HFFc6 (cell line): ENCODE data around the gene MACROH2A1. TPM values are rescaled to one million over a fixed set of nuclear protein-coding genes. Genes with fewer than 3 reads are reported as not detected.
A peak's percentile ranks its signal among the peaks of the same experiment; 100 is the strongest.

Source experiments
- DNase-seq: peaks from one replicate; pipeline ENCODE4 v3.0.0-alpha.2; 2018
- H3K27ac Mint-ChIP-seq: 2 replicates; pipeline ENCODE4 v1.8.0; 2020; ENCODE audit warnings: mild to moderate bottlenecking, mixed read lengths
- H3K27me3 Mint-ChIP-seq: 2 replicates; pipeline ENCODE4 v1.8.0; 2021; ENCODE audit warnings: mild to moderate bottlenecking, moderate library complexity, mixed read lengths; ENCODE audit not compliant: insufficient read depth
- H3K36me3 Mint-ChIP-seq: 2 replicates; pipeline ENCODE4 v1.8.0; 2021; ENCODE audit warnings: low read depth, mixed read lengths
- H3K4me1 Mint-ChIP-seq: 2 replicates; pipeline ENCODE4 v1.8.0; 2020; ENCODE audit warnings: low read depth, mixed read lengths
- H3K4me3 Mint-ChIP-seq: 2 replicates; pipeline ENCODE4 v1.8.0; 2020; ENCODE audit warnings: mild to moderate bottlenecking, moderate library complexity, mixed read lengths
- H3K9me3 Mint-ChIP-seq: 2 replicates; pipeline ENCODE4 v1.8.0; 2020; ENCODE audit warnings: mild to moderate bottlenecking, mixed read lengths
- CTCF ChIP-seq: fragments of 200-600 bp; sonication (generic); IDR thresholded peaks from 2 replicates; pipeline ENCODE4 v1.5.0; 2021; ENCODE audit warnings: antibody characterized with exemption, mild to moderate bottlenecking
- total RNA-seq, 6 experiments: library from RNA; stranded (reverse); fragmentation: NEBNext Ultra II Directional; extraction: Animal tissue kit (Norgen Biotek cat#: 25700); gene quantifications; 2 replicates in 1 of 6; 3 replicates in 5 of 6; pipeline ENCODE4 v1.2.3, GENCODE V29; 2021

Gene MACROH2A1
- total RNA-seq, 6 experiments from 2014 or later, result 116 to 144 (median 127) TPM

GRCh38 chr5:135394095-135394494 is 4.9 kb downstream of the MACROH2A1 start:
- H3K4me1 Mint-ChIP-seq, result peaks cover 91% of the 10 kb centered on the region
- H3K27ac Mint-ChIP-seq, result peak overlapping the region; percentile 91
- no peaks in the 10 kb centered on the region for H3K9me3 Mint-ChIP-seq
- no peak for TF ChIP-seq CTCF
- no peak for DNase-seq
- H3K27me3 Mint-ChIP-seq, result peaks cover 4% of the 10 kb centered on the region; the same call in 1 of the 2 replicates
- H3K4me3 Mint-ChIP-seq, result peak overlapping the region; percentile 70
- H3K36me3 Mint-ChIP-seq, result peaks cover 29% of the 10 kb centered on the region

- no peak for TF ChIP-seq CTCF
- H3K27me3 Mint-ChIP-seq, result peaks cover 4% of the 10 kb centered on the region; the same call in 1 of the 2 replicates
Measured at GRCh38 chr5:135393691-135394090, 5.3 kb downstream of the MACROH2A1 start.

GRCh38 chr5:135393229-135393628 is 5.8 kb downstream of the MACROH2A1 start:
- Mint-ChIP-seq H3K4me3 (peak overlapping the region; percentile 70), H3K36me3 (peaks cover 36% of the 10 kb centered on the region), H3K4me1 (peaks cover 97% of the 10 kb centered on the region), H3K9me3 (no peaks in the 10 kb centered on the region), H3K27ac (peak overlapping the region; percentile 91), H3K27me3 (peaks cover 4% of the 10 kb centered on the region; the same call in 1 of the 2 replicates)
- DNase-seq, result no peak
- TF ChIP-seq CTCF, result no peak

More at GRCh38 chr5:135393691-135394090, 5.3 kb downstream of the MACROH2A1 start:
- Mint-ChIP-seq H3K36me3 (peaks cover 31% of the 10 kb centered on the region), H3K27ac (peak overlapping the region; percentile 91), H3K4me3 (peak overlapping the region; percentile 70), H3K9me3 (no peaks in the 10 kb centered on the region), H3K4me1 (peaks cover 93% of the 10 kb centered on the region)
- DNase-seq, result peak; percentile 69

GRCh38 chr5:135392256-135392655 is 6.8 kb downstream of the MACROH2A1 start:
- Mint-ChIP-seq H3K9me3 (no peaks in the 10 kb centered on the region), H3K27me3 (peaks cover 4% of the 10 kb centered on the region; the same call in 1 of the 2 replicates), H3K36me3 (peaks cover 40% of the 10 kb centered on the region), H3K27ac (peak overlapping the region; percentile 91), H3K4me1 (peaks cover 97% of the 10 kb centered on the region), H3K4me3 (peak overlapping the region; percentile 70)
- peak; percentile 90 for DNase-seq
- TF ChIP-seq CTCF, result 0 out of 2 replicates have a peak, but pooled peaks have one; percentile 20

- Mint-ChIP-seq H3K9me3 (no peaks in the 10 kb centered on the region), H3K4me3 (peak overlapping the region; percentile 70), H3K36me3 (peaks cover 44% of the 10 kb centered on the region), H3K4me1 (peaks cover 97% of the 10 kb centered on the region), H3K27me3 (peaks cover 4% of the 10 kb centered on the region; the same call in 1 of the 2 replicates), H3K27ac (peak overlapping the region; percentile 91)
- DNase-seq, result no peak
- TF ChIP-seq CTCF, result no peak
Measured at GRCh38 chr5:135391869-135392255, 7.2 kb downstream of the MACROH2A1 start.
